Loucy (cell line): Measurements from ENCODE around the gene LRPPRC.

Experiments
- H2AFZ ChIP-seq: fragments of 200-600 bp; sonication (generic); 2 replicates; pipeline ENCODE4 v1.6.0; 2016; ENCODE audit warnings: antibody characterized with exemption, mild to moderate bottlenecking, low read length, moderate library complexity
- H3F3A ChIP-seq: fragments of 200-600 bp; 2 replicates; pipeline ENCODE4 v1.6.0; 2016; ENCODE audit warnings: antibody characterized with exemption, low read depth, mild to moderate bottlenecking
- H3K27me3 ChIP-seq: fragments of 200-600 bp; sonication (generic); 2 replicates; pipeline ENCODE4 v1.6.1; 2014; ENCODE audit warnings: low read length, mild to moderate bottlenecking; ENCODE audit not compliant: insufficient read depth, poor library complexity, severe bottlenecking
- H3K36me3 ChIP-seq: fragments of 200-600 bp; sonication (generic); 2 replicates; pipeline ENCODE4 v1.6.1; 2016; ENCODE audit warnings: low read length; ENCODE audit not compliant: insufficient read depth
- H3K4me1 ChIP-seq: fragments of 200-600 bp; sonication (generic); 2 replicates; pipeline ENCODE4 v1.5.1; 2014; ENCODE audit warnings: low read length, mild to moderate bottlenecking; ENCODE audit not compliant: insufficient read depth, poor library complexity, severe bottlenecking
- H3K4me2 ChIP-seq: fragments of 200-600 bp; sonication (generic); 2 replicates; pipeline ENCODE4 v1.6.0; 2014; ENCODE audit warnings: antibody characterized with exemption, low read length, low read depth, mild to moderate bottlenecking; ENCODE audit not compliant: poor library complexity, severe bottlenecking
- H3K4me3 ChIP-seq: fragments of 200-600 bp; sonication (generic); 2 replicates; pipeline ENCODE4 v1.5.1; 2014; ENCODE audit warnings: low read length, mild to moderate bottlenecking, mixed read lengths; ENCODE audit not compliant: poor library complexity, severe bottlenecking
- H3K79me2 ChIP-seq: fragments of 200-600 bp; sonication (generic); 2 replicates; pipeline ENCODE4 v1.6.1; 2014; ENCODE audit warnings: low read length; ENCODE audit not compliant: insufficient read depth
- H3K9ac ChIP-seq: fragments of 200-600 bp; sonication (generic); 2 replicates; pipeline ENCODE4 v1.6.0; 2014; ENCODE audit warnings: mild to moderate bottlenecking, low read depth, low read length, moderate library complexity; ENCODE audit not compliant: poor library complexity, severe bottlenecking
- H3K9me2 ChIP-seq: fragments of 200-600 bp; sonication (generic); replicated peaks from 2 replicates; pipeline ENCODE4 v1.6.1; 2016; ENCODE audit warnings: low read depth, low read length, mixed read lengths
- H3K9me3 ChIP-seq: fragments of 200-600 bp; sonication (generic); 2 replicates; pipeline ENCODE4 v1.6.1; 2014; ENCODE audit warnings: mild to moderate bottlenecking, antibody characterized with exemption, low read length, low read depth; ENCODE audit not compliant: insufficient read depth
- H4K20me1 ChIP-seq: fragments of 200-600 bp; sonication (generic); 2 replicates; pipeline ENCODE4 v1.6.0; 2014; ENCODE audit warnings: antibody characterized with exemption, low read length, mild to moderate bottlenecking; ENCODE audit not compliant: insufficient read depth, poor library complexity, severe bottlenecking
- EZH2phosphoT487 ChIP-seq: fragments of 200-600 bp; IDR thresholded peaks from 2 replicates; pipeline ENCODE4 v1.6.1; 2018; ENCODE audit warnings: antibody characterized with exemption, mild to moderate bottlenecking, moderate library complexity, borderline replicate concordance
- TF ChIP-seq, protein P1 (sequence below): fragments of 200-600 bp; sonication (generic); conservative IDR thresholded peaks from 2 replicates; pipeline ENCODE4 v1.5.1; 2014; ENCODE audit warnings: mild to moderate bottlenecking, antibody characterized with exemption, low read length

Gene LRPPRC

DNA sequence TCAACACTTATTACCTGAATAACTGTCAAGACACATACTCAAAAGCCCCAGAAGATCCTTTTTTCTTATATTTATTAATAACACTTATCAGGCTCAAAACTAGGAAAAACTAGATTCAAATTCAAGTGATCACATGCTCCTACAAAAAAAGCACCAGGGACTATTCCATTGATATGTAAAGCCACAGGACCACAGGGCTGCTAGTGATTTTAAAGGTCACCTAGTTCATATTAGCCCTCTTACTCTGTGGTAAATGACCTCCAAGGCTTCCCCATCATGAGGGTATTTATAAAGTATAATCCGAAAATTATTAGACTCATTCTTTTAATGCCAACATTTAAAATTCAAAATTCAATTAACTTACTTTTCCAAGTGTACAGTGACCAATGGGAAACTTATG, 52.5 kb downstream of the LRPPRC start:
- H3K4me1 ChIP-seq, result no peaks in the 10 kb centered on the region
- no peak overlapping the region for H3K9ac ChIP-seq
- no peaks in the 10 kb centered on the region for H3K79me2 ChIP-seq
- no peaks in the 10 kb centered on the region for H3K9me3 ChIP-seq
- H3K4me3 ChIP-seq, result no peak overlapping the region
- H2AFZ ChIP-seq, result no peak overlapping the region
- no peak for TF ChIP-seq EZH2phosphoT487
- TF ChIP-seq, protein P1, sequence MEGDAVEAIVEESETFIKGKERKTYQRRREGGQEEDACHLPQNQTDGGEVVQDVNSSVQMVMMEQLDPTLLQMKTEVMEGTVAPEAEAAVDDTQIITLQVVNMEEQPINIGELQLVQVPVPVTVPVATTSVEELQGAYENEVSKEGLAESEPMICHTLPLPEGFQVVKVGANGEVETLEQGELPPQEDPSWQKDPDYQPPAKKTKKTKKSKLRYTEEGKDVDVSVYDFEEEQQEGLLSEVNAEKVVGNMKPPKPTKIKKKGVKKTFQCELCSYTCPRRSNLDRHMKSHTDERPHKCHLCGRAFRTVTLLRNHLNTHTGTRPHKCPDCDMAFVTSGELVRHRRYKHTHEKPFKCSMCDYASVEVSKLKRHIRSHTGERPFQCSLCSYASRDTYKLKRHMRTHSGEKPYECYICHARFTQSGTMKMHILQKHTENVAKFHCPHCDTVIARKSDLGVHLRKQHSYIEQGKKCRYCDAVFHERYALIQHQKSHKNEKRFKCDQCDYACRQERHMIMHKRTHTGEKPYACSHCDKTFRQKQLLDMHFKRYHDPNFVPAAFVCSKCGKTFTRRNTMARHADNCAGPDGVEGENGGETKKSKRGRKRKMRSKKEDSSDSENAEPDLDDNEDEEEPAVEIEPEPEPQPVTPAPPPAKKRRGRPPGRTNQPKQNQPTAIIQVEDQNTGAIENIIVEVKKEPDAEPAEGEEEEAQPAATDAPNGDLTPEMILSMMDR, result no peak
- no peaks in the 10 kb centered on the region for H3K27me3 ChIP-seq
- no peaks in the 10 kb centered on the region for H3F3A ChIP-seq
- no peaks in the 10 kb centered on the region for H4K20me1 ChIP-seq
- H3K36me3 ChIP-seq, result peaks cover 75% of the 10 kb centered on the region
- H3K9me2 ChIP-seq, result no peaks in the 10 kb centered on the region
- H3K4me2 ChIP-seq, result no peak overlapping the region

DNA sequence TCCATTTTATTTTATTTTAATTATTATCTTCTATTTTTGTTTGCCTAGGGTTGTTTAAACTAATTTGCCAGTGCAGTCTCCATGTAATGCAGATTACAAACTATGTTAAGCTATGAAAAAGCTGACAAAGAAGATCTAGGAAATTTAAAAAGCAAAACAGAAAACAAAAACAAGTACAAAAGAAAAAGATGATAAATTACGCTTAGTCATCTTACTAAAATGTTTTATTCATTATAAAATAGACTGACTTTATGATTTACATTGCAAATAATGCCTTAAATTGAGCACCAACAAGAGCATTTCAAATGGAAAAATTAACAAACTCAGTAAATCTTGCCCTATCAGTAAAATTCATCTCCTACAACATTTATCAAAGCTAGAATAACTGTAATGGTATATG, 52.9 kb downstream of the LRPPRC start:
- Histone ChIP-seq H3F3A (no peaks in the 10 kb centered on the region), H3K27me3 (no peaks in the 10 kb centered on the region), H3K9me2 (no peaks in the 10 kb centered on the region), H2AFZ (no peak overlapping the region), H3K4me3 (no peak overlapping the region), H3K79me2 (no peaks in the 10 kb centered on the region), H3K9ac (no peak overlapping the region), H3K36me3 (peaks cover 71% of the 10 kb centered on the region), H4K20me1 (no peaks in the 10 kb centered on the region), H3K4me2 (no peak overlapping the region), H3K9me3 (no peaks in the 10 kb centered on the region), H3K4me1 (no peaks in the 10 kb centered on the region)
- TF ChIP-seq, protein P1, result no peak
- no peak for TF ChIP-seq EZH2phosphoT487

DNA sequence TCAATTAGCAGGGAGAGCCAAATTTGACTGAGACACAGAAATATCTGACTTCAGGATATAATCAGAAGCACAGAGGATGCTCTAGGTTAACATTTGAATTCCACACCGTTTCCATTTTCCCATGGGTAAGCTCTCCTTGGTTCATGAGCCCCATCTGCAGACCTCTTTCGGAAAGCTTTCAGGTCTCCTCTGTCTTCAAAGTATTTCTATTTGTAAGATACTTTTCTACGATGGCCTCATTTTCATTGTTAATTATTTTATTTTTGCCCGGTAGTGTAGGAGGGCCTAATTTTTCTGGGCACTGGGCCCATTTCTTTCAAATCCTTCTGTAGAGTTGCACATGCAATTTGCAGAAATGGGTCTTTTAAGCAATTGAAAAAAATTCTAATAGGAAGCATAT, 53.8 kb downstream of the LRPPRC start:
- Histone ChIP-seq H2AFZ (no peak overlapping the region), H3K9ac (no peak overlapping the region), H4K20me1 (no peaks in the 10 kb centered on the region), H3F3A (no peaks in the 10 kb centered on the region), H3K27me3 (no peaks in the 10 kb centered on the region), H3K36me3 (peaks cover 67% of the 10 kb centered on the region), H3K79me2 (no peaks in the 10 kb centered on the region), H3K4me1 (no peaks in the 10 kb centered on the region), H3K4me2 (no peak overlapping the region), H3K4me3 (no peak overlapping the region), H3K9me3 (no peaks in the 10 kb centered on the region), H3K9me2 (no peaks in the 10 kb centered on the region)
- TF ChIP-seq, protein P1, result no peak
- TF ChIP-seq EZH2phosphoT487, result no peak
